ENCODE data around the gene PGAM1.
"Not testable (repeated sequence)": the region's sequence is repeated elsewhere in the genome, so short reads cannot be mapped to it uniquely, and the experiment has no call there.

Gene PGAM1
- total RNA-seq = 33.4 reads per million, percentile 59 among the genes with 10 or more reads in this experiment

DNA sequence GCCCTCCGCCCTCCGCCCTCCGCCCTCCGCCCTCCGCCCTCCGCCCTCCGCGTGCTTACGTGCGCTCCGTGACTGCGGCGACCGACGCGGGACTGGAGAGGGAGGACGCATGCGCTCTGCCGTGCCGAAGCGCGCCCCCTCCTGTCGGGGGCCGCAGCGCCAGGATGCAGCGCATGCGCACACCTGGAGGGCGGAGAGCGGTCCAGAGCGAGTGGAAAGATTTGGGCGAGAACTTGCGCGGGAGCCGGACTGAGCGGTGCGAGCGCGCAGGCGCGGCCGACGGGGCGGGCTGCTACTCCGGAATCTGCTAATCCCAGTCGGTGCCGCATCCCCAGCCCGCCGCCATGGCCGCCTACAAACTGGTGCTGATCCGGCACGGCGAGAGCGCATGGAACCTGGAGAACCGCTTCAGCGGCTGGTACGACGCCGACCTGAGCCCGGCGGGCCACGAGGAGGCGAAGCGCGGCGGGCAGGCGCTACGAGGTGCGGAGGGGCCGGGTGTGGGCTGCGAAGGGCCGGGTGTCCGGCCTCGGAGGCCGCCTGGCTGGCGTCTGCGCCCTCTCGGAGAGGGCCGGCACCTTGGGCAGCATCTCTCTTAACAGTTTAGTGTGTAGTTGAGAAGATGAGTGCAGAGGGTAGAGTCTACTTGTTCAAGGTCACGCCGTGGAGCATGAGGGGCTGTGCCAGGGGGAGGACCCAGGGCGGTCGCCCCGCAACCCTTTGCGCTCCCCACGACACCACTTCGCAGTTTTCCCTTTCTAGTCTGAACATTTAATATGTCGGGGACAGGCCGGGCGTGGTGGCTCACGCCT is at the start of gene PGAM1:
TSS of gene PGAM1 (plus strand) at position 228 of the 812 bp plus-strand sequence. CDS start at position 345, 117 bp downstream.
- peak; percentile 90 for DNase-seq

DNA sequence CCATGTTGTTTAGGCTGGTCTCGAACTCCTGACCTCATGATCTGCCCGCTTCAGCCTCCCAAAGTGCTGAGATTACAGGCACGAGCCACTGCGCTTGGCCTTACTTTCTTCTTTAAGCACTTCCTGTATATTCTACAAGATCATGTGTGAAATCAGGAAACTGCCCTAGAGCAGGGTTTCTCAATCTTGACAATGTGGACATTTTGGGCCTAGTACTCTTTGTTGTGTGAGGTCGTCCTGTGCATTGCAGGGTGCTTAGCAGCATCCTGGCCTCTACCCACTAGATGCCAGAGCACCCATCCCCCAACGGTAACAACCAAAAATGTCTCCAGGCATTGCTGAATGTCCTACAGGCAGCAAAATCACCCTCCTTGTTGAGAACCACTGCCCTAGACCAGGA is 49.6 kb upstream of the PGAM1 start:
- DNase-seq = no peak

DNA sequence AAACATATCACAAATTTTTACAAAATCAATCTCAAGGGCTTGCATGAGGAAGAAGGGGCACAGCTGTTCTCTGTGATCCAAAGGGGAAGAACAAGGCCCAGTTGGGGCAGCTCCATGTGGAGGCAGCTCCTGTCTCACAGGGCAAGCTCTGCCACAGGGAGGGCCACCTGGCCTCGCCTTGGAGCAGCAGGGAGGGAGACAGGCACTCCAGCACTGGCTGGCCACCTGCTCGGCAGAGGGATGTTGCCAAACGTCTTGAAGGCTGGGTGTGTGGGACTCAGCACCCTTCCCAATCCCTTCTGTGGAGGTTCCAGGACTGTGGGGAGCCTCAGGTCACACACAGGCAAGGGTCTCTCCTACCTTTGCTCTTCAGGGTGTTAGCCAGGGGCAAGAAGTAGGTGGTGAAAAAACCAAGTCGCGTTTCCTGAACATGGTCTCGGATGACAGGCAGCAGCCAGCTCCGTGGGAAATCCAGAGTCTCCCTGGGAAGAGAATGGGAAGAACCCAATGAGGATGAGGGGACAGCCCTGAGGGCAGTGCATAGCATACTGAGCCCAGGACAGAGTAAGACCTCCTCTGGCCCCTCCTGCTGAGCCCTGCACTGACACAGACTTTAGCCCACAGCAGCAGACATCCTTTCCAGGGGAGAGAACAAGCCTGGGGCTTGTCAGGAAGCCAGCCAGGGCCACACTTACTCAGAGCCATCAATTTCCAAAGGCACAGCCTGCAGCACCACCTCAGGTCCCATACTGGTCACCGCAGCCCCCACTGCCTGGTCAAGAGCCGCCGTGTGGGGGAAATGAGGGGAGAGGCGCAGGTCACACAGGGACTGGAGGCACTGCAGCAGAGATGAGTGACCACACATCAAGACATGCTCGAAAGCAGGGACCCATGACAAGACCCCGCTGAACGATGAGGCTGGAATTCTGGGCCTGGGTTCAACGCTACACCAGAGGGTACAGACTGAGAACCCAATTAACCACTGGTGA is 46.8 kb upstream of the PGAM1 start:
- DNase-seq = no peak

DNA sequence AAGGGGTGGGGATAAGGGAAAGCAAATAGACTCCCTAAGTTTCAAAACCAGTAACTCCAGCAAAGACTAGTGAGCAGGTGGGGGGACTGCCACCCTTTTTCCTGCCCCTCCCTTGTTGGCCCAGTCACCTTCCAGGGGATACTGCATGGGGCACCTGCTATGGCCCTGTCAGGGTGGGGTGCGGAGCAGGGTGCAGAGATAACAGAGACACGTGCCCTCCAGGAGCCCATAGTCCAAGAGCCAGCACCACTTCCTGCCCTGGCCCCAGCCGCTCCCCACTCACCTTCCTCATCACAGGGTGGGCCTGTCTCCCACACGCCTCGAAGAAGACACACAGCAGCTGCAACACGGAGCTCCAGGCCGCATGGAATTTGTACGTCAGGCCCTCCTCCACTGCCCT is 45.5 kb upstream of the PGAM1 start:
- DNase-seq = no peak

DNA sequence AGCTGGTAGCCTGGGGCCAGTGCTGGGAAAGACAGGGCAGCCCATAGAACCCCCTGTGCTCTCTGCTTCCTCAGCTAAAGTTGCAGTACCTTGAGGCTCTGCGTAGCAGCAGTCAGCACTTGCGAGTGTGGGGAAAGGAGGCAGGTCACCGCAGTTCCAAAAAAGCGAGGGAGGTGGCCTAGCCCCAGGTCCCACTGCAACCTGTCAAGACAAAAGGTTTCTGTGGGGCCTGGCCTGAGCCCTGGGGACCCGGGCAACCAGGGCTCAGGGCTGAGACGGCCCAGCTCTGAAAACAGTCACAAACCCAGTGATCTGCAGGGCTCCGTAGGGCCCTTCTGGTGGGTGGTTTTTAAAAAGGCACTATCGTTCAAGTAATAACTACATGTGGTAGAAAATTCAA is 44.4 kb upstream of the PGAM1 start:
- no peak for DNase-seq

DNA sequence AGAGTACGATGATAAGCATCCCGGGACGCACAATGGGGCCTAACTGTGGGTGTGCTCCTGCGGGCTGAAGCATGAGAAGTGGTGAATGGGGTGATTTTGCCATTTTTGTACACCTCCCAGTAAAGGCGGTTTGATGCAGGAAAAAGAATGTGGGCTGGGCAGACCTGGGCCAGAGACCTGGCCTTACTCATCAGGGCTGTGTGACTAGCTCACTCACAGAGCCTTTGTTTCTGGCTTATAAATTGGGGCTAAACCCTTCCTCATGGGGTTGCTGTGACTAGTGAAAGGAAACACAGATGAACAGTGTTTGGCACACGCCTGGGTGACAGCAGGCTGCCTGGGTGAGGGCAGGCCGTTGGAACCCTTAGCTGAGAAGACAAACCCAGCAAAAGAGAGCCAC is 42.8 kb upstream of the PGAM1 start:
- DNase-seq = no peak

DNA sequence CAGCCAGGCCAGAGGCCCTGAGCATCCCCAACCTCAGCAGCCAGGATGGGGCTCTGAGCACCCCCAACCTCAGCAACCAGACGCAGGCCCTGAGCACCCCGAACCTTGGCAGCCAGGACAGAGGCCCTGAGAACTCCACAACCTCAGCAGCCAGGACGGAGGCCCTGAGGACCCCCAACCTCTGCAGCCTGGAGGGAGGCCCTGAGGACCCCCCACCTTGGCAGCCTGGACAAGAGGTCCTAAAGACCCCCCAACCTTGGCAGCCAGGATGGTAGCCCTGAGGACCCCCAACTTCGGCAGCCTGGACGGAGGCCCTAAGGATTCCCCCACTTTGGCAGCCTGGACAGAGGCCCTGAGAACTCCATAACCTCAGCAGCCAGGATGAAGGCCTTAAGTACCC is 41.8 kb upstream of the PGAM1 start:
- DNase-seq = no peak

DNA sequence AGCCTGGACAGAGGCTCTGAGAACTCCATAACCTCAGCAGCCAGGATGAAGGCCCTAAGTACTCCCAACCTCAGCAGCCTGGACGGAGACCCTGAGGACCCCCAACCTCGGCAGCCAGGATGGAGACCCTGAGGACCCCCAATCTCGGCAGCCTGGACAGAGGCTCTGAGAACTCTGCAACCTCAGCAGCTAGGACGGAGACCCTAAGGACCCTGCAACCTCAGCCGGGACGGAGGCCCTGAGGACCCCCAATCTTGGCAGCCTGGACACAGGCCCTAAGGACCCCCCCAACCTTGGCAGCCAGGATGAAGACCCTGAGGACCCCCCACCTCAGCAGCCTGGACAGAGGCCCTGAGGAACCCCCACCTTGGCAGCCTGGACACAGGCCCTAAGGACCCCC is 41.4 kb upstream of the PGAM1 start:
- DNase-seq = no peak

DNA sequence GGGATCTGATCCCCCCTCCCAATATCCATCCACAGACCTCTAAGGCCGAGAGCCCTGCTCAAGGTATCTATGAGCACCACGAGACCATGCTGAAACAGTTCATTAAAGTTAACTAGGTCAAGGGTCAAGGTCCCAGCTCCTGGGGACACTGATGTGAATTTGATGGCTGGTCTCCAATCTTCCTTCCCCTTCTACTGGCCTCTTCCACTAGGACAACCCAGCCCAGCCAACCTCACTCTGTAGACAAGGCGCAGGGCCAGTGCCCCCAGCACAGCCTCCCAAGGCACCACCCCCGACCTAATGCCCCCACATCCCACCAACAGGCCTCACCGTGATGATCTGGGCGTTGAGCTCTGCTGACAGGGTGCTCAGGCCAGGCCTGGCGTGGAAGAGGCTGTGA is 40.4 kb upstream of the PGAM1 start:
- no peak for DNase-seq

DNA sequence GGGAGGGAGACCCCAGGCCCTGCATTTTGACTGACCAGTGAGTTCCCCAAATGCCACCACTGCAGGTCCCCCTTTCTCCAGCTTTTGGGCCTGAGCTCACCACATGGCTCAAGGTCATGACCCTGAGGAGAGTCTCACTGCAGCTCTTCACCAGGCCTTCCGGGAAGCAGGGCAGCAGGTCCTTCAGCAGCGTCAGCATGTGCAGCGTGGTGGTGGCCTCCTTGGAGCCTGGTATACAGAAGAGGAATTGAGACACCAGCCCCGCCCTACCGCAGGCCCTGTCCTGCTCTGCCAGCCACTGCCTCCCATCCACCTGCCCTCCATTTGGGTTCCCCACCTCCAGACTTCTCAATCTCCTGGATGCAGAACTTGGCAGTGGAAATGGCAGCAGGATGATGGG is 37.8 kb upstream of the PGAM1 start:
- no peak for DNase-seq

DNA sequence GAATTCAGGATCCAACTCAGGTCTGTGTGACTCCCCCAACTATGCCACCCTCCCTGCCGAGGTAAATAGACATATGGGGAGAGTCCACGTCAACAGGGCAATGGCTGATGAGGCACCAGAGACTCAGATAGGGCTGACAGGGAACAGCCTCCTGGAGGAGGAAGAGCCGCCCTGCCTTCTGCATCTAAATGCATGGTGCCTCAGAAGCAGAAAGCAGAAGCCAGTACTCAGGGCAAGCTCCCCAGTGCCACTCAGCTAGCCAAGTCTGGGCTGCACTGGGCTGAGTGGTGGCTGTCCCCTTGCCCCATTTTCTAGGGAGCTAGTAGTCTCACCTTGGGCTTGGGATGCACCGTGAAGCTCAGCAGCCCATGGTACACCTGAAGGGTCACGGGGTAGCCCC is 35.9 kb upstream of the PGAM1 start:
- no peak for DNase-seq

DNA sequence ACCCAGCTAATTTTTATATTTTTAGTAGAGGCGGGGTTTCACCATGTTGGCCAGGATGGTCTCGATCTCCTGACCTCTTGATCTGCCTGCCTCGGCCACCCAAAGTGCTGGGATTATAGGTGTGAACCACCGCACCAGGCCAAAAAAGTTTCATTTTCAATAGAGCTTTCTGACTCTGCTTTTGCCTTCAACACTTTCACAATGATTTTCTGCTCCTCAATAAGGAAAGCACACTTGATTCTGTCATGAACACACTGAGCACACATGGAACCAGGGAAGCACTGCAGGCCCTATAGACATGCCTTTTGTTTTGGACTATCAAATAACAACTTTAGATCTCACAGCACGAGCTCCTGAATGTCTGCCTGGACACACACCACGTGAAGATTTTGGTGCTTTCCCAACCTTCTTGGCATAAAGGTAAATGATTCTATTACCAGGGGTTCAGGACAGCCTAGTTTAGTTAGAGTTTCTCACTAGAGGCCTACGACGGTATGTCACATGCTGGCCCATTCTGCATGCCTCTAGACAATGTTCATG is 32.9 kb upstream of the PGAM1 start:
- no peak for DNase-seq

DNA sequence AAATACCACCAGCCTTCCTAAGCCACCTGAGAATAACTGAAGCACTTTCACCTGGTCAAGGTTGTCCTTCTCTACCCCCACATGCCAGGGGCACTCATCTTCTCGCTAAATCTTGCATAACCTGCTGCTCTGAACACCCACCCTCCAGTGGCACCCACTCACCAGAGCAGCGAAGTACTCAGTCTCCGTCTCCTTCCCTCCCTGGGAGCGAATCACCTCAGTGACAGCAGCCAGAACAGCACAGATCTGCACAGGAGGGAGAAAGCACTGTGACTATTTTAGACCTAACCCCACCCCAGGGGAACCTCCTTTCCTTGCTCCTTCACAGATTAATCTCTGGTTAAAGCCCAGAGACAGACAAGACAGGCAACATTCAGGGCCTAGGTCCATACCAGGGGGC is 29.9 kb upstream of the PGAM1 start:
- DNase-seq = no peak

DNA sequence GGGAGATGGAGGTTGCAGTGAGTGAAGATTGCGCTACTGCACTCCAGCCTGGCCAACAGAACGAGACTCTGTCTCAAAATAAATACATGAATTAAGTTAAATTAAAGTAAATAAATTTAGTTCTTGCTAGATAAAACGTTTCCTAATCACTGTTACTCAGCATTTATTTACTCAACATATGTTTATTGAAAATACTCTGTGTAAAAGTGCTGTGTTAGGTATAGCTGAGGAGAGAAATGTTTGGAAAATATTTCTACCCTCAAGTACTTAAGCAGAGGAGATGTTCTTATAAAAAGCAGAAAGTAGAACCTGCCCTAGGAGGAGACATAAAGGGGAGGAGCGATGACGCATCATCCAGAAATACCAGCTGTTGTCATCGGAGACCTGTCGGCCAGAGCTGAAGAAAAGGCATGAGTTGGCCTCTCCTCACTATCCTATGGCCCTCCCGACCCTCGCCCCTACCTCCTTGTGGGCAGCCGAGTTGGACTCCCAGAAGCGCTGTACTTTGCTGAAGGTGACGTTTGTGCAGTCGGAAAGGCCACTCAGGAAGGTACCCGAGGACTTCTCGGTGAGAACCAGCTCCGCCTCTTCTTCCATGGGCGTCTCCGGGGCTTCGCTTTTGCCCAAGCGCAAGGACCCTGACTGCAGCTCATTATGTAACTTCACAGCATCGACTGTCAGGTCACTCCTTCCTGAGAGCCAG is 26.0 kb upstream of the PGAM1 start:
- no peak for DNase-seq

DNA sequence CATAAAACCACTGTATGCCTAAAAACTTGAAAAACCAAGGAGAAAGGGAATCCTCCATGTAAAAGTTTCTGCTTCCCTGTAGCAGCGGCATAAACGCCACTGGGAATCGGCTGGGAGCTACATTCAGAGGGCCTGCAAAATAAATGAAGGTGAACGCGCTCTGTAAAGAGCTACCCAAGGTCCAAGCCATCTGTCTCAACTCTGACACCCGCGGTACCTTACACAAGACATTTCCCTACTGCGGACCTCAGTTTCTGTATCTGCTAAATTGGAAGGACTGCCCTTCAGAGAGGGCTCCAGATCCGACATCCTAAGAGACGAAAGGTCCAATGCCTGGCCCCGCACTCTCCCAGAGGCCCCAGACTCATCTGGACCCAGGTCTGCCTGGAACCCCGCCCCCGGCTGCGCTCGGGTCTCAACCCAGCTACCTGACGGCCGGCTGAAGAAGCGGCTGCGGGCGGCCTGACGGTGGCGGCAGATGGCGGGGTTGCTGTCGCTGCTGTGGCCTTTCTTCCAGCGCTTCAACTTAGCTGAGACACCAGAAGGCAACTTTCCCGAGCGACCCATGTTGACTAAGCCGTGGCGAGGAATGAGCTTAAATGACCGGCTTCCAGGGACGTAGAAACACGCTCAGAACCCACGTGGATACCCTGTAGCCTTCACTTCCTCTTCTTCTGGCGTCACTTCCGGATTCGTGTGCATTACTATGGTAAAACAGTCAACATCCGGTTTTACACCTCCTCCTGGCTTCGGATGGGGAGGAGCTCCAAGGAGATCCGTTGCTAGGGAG is 25.1 kb upstream of the PGAM1 start, which contains the start of gene RRP12:
TSS of gene RRP12 (minus strand) at position 676 of the 790 bp plus-strand sequence. CDS start at position 567, 109 bp downstream.
- peak; percentile 83 for DNase-seq

DNA sequence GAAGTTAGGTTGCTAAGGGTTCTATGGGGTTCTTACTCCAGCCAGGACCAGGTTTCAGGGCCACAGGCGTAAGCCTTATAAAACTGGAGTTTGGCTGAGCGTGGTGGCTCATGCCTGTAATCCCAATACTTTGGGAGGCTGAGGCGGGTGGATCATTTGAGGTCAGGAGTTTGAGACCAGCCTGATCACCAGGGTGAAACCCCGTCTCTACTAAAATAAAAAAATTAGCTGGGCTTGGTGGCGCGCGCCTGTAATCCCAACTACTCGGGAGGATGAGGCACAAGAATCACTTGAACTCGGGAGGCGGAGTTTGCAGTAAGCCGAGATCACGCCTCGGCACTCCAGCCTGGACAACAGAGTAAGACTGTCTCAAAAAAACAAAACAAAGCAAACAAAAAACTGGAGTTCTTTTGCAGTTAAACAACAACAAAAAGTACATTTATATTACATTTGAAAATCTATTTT is 24.5 kb upstream of the PGAM1 start:
- DNase-seq = no peak

DNA sequence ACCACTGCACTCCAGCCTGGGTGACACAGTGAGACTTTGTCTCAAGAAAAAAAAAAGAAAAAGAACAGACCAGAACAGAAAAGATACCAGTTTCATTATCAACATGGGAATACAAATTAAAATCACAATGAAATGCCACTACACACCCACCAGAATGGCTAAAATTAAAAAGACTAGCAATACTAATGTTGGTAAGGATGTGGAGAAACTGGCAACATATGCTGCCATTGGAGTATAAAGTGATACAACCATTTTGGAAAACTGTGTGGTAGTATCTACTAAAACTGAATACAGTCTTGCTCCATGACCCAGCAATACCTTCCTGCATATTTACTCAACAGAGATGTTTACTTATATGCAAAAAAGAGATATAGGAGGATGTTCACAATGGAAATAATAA is 21.9 kb upstream of the PGAM1 start:
- no peak for DNase-seq

DNA sequence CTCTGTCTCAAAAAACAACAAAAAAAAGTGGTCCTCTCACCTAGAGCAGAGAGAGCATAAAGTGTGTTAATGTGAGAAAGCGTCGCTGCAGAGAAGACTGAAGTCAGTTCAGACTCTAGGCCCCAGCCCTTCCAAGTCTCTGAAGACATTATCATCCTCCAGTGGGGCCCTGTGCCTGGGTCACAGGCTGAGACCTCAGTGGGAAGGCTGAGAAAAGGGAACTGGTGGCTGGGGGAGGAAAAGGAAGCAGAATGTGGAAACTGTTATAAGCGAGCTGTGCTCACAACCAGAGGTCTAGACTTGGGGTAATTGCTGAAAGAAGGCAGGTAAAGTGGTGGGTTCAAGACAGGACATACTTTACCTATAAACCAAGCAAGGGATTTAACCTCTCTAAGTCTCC is 19.9 kb upstream of the PGAM1 start:
- DNase-seq = no peak

DNA sequence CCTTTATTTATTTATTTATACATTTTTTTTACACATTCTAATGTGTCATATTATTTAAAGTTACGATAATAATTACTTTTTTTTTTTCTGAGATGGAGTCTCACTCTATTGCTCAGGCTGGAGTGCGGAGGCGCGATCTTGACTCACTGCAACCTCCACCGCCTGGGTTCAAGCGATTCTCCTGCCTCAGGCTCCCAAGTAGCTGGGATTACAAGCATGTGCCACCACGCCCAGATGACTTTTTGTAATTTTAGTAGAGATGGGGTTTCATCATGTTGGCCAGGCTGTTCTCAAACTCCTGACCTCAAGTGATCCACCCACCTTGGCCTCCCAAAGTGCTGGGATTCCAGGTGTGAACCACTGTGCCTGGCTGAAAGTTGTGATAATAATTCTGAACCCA is 19.5 kb upstream of the PGAM1 start:
- DNase-seq = not testable (repeated sequence)

DNA sequence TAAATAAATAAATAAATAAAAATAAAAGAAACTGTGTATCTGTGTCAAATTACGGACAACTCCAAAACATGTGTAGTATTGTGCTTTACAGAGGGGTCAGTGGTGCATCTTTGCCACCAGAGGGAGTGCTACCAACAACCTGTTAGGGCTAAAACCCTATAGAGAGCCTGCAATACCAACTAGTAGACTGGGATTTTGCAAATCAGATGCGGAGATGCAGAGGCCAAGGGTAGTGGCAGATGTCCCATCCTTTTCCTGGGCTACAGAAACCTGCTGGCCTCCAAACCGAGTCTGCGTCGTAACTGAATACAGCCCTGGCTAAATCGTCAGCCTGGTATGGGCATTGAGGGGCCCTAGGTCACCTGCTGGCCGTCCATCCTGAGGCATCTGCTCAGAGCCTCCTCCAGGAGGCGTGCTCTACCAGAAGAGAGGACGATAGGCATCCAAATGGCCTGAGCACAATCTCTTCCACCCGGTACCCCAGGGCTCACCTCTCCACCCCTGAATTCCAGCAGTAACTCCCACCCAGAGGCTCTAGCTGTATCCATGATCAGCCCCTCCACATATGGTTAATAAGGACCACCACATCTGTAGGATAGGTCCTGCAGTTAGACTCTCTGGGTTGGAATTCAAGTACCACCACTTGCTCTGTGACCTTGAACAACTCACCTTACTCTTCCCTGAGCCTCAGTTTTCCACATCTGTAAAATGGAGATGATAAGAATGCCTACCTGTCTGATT is 18.6 kb upstream of the PGAM1 start:
- peak; percentile 52 for DNase-seq

DNA sequence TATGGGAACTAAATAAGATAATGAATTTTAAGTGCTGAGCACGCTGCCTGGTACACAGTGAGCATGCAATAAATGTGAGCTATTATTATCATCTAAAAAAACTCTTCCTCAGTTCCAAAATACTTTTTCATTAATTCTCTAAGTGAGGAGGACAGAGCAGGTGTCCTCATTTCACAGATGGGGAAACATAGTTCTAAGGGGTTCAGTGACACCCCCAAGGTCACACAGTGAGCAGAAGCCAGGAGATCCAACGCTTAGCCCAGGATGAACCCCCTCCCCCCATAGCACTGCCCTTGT is 18.1 kb upstream of the PGAM1 start:
- DNase-seq = no peak

All from effector CD4-positive, alpha-beta T cell (primary cell).